Upper lobe of right lung (tissue), 1 donor: ENCODE results near the gene TMEM37. TPM values are rescaled to one million over a fixed set of nuclear protein-coding genes. Genes with fewer than 3 reads are reported as not detected.

Source experiments
- ATAC-seq: fragments of 200-7000 bp; cut with Tn5 transposase; one replicate; pipeline ENCODE4 v1.9.1; 2020; ENCODE audit warnings: mild to moderate bottlenecking, moderate library complexity
- DNase-seq: peaks from one replicate; pipeline ENCODE4 v3.0.0-alpha.2; 2020
- H3K27ac ChIP-seq: fragments of 200-600 bp; one replicate; pipeline ENCODE4 v1.8.0; 2022
- H3K27me3 ChIP-seq: fragments of 200-600 bp; one replicate; pipeline ENCODE4 v1.8.0; 2022; ENCODE audit warnings: mild to moderate bottlenecking
- H3K36me3 ChIP-seq: fragments of 200-600 bp; one replicate; pipeline ENCODE4 v1.8.0; 2022
- H3K4me1 ChIP-seq: fragments of 200-600 bp; one replicate; pipeline ENCODE4 v1.8.0; 2022
- H3K4me3 ChIP-seq: fragments of 200-600 bp; one replicate; pipeline ENCODE4 v1.8.0; 2022; ENCODE audit warnings: mild to moderate bottlenecking
- H3K9me3 ChIP-seq: fragments of 200-600 bp; one replicate; pipeline ENCODE4 v1.8.0; 2022
- CTCF ChIP-seq: fragments of 200-600 bp; IDR thresholded peaks from one replicate; pipeline ENCODE4 v1.8.0; 2022; ENCODE audit warnings: antibody characterized with exemption
- intact Hi-C: fragments of 100-400 bp; cut with DNase I; formaldehyde crosslinking; loops from one replicate; pipeline ENCODE4 v1.11.0; 2022
- total RNA-seq: library from RNA; stranded (reverse); fragmentation: NEBNext Ultra II Directional; extraction: Animal tissue kit (Norgen Biotek cat#: 25700); gene quantifications from one replicate; pipeline ENCODE4 v1.2.1, GENCODE V29; 2021
- donor health status: DM: no; HTN: yes; CAD: no; lungs with severe emphysema.

The TMEM37 gene
- total RNA-seq, 1 donor from 2014 or later: 23.8 TPM

- ATAC-seq: no peak
Observed at GRCh38 chr2:119472749-119473148, 41.1 kb downstream of the TMEM37 start.

GRCh38 chr2:119473621-119474370 is 42.1 kb downstream of the TMEM37 start:
- H3K4me1 ChIP-seq: peaks cover 13% of the 10 kb centered on the region

More at GRCh38 chr2:119472749-119473148, 41.1 kb downstream of the TMEM37 start:
- no peaks in the 10 kb centered on the region for H3K36me3 ChIP-seq
- DNase-seq: no peak
- peaks cover 3% of the 10 kb centered on the region for H3K27me3 ChIP-seq
- H3K4me3 ChIP-seq: no peak overlapping the region
- peaks cover 15% of the 10 kb centered on the region for H3K4me1 ChIP-seq
- intact Hi-C loops: no loop called here
- TF ChIP-seq CTCF: no peak
- H3K27ac ChIP-seq: no peak overlapping the region
- H3K9me3 ChIP-seq: no peaks in the 10 kb centered on the region

GRCh38 chr2:119474371-119475224 is 42.9 kb downstream of the TMEM37 start:
- no peaks in the 10 kb centered on the region for H3K36me3 ChIP-seq
- ATAC-seq (no peak), DNase-seq (no peak)
- H3K4me1 ChIP-seq: peaks cover 7% of the 10 kb centered on the region
- TF ChIP-seq CTCF: no peak
- H3K4me3 ChIP-seq: no peak overlapping the region
- H3K9me3 ChIP-seq: no peaks in the 10 kb centered on the region
- H3K27ac ChIP-seq: no peak overlapping the region
- intact Hi-C loops: loop anchor here (5.0 kb wide), 1 partner anchor 67 kb away; no protein-coding TSS in a partner anchor
- H3K27me3 ChIP-seq: peaks cover 3% of the 10 kb centered on the region

More at GRCh38 chr2:119473621-119474370, 42.1 kb downstream of the TMEM37 start:
- Histone ChIP-seq H3K9me3 (no peaks in the 10 kb centered on the region), H3K4me3 (no peak overlapping the region), H3K27me3 (peaks cover 3% of the 10 kb centered on the region), H3K36me3 (no peaks in the 10 kb centered on the region), H3K27ac (no peak overlapping the region)
- DNase-seq (no peak), ATAC-seq (no peak)
- no peak for TF ChIP-seq CTCF
- intact Hi-C loops: no loop called here

- no peak for TF ChIP-seq CTCF
- intact Hi-C loops: loop anchor here (5.0 kb wide), 1 partner anchor 68 kb away; no protein-coding TSS in a partner anchor
- peaks cover 7% of the 10 kb centered on the region for H3K4me1 ChIP-seq
- H3K4me3 ChIP-seq: no peak overlapping the region
- H3K27ac ChIP-seq: no peak overlapping the region
- peaks cover 3% of the 10 kb centered on the region for H3K27me3 ChIP-seq
- ATAC-seq: no peak
- H3K9me3 ChIP-seq: no peaks in the 10 kb centered on the region
- no peaks in the 10 kb centered on the region for H3K36me3 ChIP-seq
- DNase-seq: no peak
Observed at GRCh38 chr2:119475225-119475856, 43.7 kb downstream of the TMEM37 start.

GRCh38 chr2:119475857-119476244 is 44.2 kb downstream of the TMEM37 start:
- ATAC-seq (no peak), DNase-seq (no peak)
- peaks cover 7% of the 10 kb centered on the region for H3K4me1 ChIP-seq

More at GRCh38 chr2:119475857-119476244, 44.2 kb downstream of the TMEM37 start:
- intact Hi-C loops: loop anchor here (5.0 kb wide), 1 partner anchor 69 kb away; no protein-coding TSS in a partner anchor
- no peak for TF ChIP-seq CTCF
- Histone ChIP-seq H3K9me3 (no peaks in the 10 kb centered on the region), H3K4me3 (no peak overlapping the region), H3K36me3 (no peaks in the 10 kb centered on the region), H3K27me3 (peaks cover 3% of the 10 kb centered on the region), H3K27ac (no peak overlapping the region)
